ENCODE measurements around the gene FAM117A. TPM values are rescaled to one million over a fixed set of nuclear protein-coding genes. Genes with fewer than 3 reads are reported as not detected.
A peak's percentile ranks its signal among the peaks of the same experiment; 100 is the strongest.

FAM117A gene
- total and polyA plus RNA-seq, 3 donors from 2014 or later: 30.2 to 67.3 (median 38.1) TPM

DNA sequence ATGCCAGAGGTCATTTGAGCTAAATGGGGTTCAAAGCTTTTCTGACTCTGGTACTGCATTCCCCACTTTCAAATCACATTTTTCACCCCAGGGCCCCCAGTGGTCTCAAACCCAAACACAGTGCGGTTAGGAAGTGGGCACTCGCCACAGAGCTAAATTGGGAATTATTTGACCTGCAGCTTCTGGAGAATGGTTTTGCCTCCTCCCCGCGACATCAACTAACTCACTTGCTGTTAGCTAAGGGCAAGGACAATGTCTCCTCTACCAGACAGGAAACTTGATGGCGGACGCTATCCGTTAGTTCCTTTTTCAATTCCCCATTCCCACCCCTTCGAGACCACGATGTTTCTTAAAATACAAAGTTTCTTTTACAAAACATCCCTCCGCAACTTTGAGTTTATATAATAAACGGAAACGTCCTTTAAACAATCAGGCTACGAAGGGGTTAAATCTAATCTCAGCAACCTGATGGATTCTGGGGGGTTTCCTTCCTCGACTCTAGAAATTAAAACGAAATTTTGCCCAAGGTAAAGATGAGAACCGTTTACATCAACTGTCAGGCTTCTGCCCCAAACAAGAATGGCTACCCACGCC is 24.1 kb upstream of the FAM117A start:
- TF ChIP-seq, protein P1, sequence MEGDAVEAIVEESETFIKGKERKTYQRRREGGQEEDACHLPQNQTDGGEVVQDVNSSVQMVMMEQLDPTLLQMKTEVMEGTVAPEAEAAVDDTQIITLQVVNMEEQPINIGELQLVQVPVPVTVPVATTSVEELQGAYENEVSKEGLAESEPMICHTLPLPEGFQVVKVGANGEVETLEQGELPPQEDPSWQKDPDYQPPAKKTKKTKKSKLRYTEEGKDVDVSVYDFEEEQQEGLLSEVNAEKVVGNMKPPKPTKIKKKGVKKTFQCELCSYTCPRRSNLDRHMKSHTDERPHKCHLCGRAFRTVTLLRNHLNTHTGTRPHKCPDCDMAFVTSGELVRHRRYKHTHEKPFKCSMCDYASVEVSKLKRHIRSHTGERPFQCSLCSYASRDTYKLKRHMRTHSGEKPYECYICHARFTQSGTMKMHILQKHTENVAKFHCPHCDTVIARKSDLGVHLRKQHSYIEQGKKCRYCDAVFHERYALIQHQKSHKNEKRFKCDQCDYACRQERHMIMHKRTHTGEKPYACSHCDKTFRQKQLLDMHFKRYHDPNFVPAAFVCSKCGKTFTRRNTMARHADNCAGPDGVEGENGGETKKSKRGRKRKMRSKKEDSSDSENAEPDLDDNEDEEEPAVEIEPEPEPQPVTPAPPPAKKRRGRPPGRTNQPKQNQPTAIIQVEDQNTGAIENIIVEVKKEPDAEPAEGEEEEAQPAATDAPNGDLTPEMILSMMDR (IDR thresholded peaks at IDR 0.05): no peak
- no peak for TF ChIP-seq POLR2A (IDR thresholded peaks at IDR 0.05)
- Histone ChIP-seq H3K27me3 (no peaks in the 10 kb centered on the region), H3K36me3 (ENCODE audit: low read depth, missing control alignments) (no peaks in the 10 kb centered on the region), H3K4me1 (peaks cover 25% of the 10 kb centered on the region), H3K9me3 (no peaks in the 10 kb centered on the region), H3K27ac (peak overlapping the region; percentile 95 to 99), H3K4me3 (peak overlapping the region; percentile 89 to 96)
- DNase-seq: no peak
- WGBS, 2 donors: 1 to 4% methylated on average over 17 of the region's 17 CpGs
- intact Hi-C loops (cut with DNase I; ENCODE audit: low total_unique reads): no loop called here

GRCh38 chr17:49784636-49785035 is 20.7 kb upstream of the FAM117A start:
- 60 to 79% methylated on average over 1 of the region's 1 CpG for WGBS, 2 donors

DNA sequence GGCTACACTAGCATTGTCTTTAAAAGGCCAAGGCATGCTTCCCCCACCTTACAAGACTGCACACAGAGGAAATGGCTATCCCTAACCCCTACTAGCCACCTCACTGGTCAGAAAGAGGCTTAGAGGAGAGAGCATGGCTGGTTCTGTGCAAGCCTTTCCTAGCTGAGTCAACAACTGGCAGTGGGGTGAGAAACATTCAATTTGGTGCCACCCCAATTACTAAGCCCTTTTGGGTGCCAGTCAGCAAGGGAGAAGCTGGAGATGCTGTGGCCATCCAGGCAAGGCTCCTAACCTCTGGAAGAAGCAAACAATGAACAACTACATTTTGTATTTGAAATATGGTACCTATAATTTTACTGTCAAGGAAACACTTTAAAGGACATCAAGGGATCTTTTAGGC is 19.9 kb upstream of the FAM117A start:
- Histone ChIP-seq H3K36me3 (ENCODE audit: low read depth, missing control alignments) (no peaks in the 10 kb centered on the region), H3K4me1 (peaks cover 4% of the 10 kb centered on the region), H3K9me3 (no peaks in the 10 kb centered on the region), H3K27me3 (no peaks in the 10 kb centered on the region), H3K27ac (no peak overlapping the region), H3K4me3 (no peak overlapping the region)
- intact Hi-C loops (cut with DNase I; ENCODE audit: low total_unique reads): no loop called here
- TF ChIP-seq, protein P1 (IDR thresholded peaks at IDR 0.05): no peak
- TF ChIP-seq POLR2A (IDR thresholded peaks at IDR 0.05): no peak
- no peak for DNase-seq

More at GRCh38 chr17:49784636-49785035, 20.7 kb upstream of the FAM117A start:
- peaks cover 7% of the 10 kb centered on the region for H3K4me1 ChIP-seq
- no peaks in the 10 kb centered on the region for H3K36me3 ChIP-seq (ENCODE audit: low read depth, missing control alignments)
- H3K27ac ChIP-seq: no peak overlapping the region
- no peaks in the 10 kb centered on the region for H3K9me3 ChIP-seq
- DNase-seq: no peak
- no peak overlapping the region for H3K4me3 ChIP-seq
- H3K27me3 ChIP-seq: no peaks in the 10 kb centered on the region
- intact Hi-C loops (cut with DNase I; ENCODE audit: low total_unique reads): no loop called here
- no peak for TF ChIP-seq POLR2A (IDR thresholded peaks at IDR 0.05)
- TF ChIP-seq, protein P1 (IDR thresholded peaks at IDR 0.05): no peak

DNA sequence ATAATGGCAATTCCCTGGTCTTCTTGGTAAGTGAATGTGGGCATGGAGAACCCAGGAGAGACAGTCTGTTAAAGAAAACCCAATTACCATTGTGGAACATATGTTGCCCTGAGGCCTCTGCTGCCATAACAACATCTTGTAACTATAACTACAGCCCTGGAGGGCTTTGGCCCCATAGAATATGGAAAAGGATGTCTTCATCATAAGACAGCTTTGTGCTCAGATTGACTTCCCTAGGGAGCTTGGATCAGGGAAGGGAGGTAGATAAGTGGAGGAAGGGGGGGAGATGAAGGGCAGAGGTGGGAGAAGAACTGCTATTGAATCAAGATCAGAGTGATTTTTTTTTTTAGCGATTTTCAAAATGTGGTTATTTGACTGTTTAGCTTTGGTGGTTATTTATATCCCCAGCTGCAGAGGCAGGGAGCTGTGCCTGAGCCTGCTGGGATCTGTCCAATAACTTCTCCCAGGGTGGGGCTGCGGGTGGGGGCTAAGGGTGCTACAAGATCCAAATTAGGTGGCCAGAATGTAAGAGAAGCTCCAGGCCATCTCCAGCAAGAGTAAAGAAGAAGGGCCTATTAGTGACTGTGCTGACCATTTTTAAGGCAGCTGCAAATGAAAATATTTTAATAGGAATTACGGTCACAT is 19.3 kb upstream of the FAM117A start:
- TF ChIP-seq, protein P1 (IDR thresholded peaks at IDR 0.05): no peak
- TF ChIP-seq POLR2A (IDR thresholded peaks at IDR 0.05): no peak

More for the DNA sequence above, 19.3 kb upstream of the FAM117A start:
- no peak overlapping the region for H3K4me3 ChIP-seq
- H3K27ac ChIP-seq: peak overlapping the region in 1 of 2 donors; percentile 15
- intact Hi-C loops (cut with DNase I; ENCODE audit: low total_unique reads): no loop called here
- H3K27me3 ChIP-seq: no peaks in the 10 kb centered on the region
- DNase-seq: peak; percentile 44
- no peaks in the 10 kb centered on the region for H3K9me3 ChIP-seq
- no peaks in the 10 kb centered on the region for H3K36me3 ChIP-seq (ENCODE audit: low read depth, missing control alignments)
- WGBS, 2 donors: 41 to 62% methylated on average over 3 of the region's 3 CpGs
- peaks cover 4% of the 10 kb centered on the region for H3K4me1 ChIP-seq
